Inflammatory macrophage treated with lipopolysaccharide for 1 hour (primary cell): ENCODE results near the gene PRDM10.

Source experiments
- DNase-seq, 2 donors: peaks; one replicate each; pipeline ENCODE4 v3.0.0-alpha.2; 2020 to 2022

Gene PRDM10

DNA sequence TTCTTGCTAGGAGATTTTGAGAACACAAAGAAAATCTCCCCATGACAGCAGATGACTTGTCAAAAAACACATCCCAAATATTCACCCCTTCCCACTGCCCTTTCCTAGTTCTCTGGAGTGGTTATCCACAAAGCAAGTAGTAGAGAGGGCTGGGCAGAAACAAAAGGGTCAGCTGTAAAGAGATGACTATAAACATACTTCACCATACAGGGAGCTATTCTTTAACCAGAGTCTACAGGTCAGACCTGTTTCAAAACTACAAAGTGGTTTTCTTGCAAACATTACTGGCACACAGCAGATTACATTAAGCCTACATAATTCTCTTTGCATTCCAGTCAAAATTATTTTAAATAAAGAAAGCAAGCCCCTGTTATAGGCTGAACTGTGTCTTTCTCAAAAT is 59.6 kb downstream of the PRDM10 start:
- no peak for DNase-seq

DNA sequence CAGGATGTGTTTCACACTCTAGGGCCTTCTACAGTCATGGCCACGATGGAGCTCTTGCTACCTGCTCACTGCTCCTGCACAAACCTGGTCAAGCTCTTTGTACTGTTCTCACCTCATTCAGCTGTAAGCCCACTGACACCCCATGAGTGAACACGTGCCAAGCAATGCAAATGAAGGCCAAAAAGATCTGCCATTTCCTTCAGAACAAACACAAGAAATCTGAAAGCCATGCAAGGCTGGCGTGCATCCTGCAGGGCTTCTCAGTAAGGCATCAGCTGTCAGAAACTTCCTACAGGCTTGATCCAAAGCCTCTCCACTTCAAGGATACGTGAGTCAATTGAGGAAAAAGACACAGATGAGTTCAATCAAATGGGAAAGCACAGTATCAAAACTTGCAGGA is 63.1 kb downstream of the PRDM10 start:
- DNase-seq: no peak

GRCh38 chr11:129938764-129939163 is 63.9 kb downstream of the PRDM10 start:
- no peak for DNase-seq

GRCh38 chr11:129937592-129938238 is 64.9 kb downstream of the PRDM10 start:
- DNase-seq: no peak

DNA sequence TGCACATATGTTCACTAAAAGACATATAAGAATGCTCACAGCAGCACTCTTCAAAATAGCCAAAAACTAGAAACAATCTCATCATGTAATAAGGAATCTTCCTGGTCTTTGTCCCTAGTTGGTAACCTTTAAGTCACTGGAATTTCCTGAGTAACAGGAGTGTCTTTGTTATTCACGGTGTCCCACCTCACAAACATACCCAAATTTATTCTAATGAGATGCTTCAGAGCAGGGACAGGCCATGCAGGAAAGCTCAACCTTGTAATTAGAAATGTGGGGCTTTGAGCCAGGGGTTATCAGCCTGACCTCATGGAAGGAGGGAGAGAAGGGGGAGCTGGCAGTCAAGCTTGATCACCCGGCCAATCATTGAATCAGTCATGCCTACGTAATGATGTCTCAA is 66.9 kb downstream of the PRDM10 start:
- DNase-seq: no peak

- DNase-seq: no peak
Measured at GRCh38 chr11:129933891-129934290, 68.7 kb downstream of the PRDM10 start.

DNA sequence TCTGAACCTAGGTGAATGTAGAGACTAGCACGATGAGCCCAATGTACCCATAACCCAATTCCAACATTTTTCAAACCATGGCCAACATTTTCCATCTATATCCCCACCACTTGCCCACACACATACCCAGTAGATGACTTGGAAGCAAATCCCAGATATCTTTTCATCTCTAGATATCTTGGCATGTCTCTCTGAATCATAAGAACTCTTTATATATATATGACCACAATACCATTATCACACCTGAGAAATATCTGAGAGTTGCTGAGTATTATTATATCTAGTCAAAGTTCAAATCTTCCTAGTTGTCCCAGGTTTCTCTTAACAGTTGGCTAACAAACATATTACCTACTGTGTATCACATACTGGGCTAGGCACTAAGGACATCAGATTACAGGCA is 69.4 kb downstream of the PRDM10 start:
- no peak for DNase-seq

- no peak for DNase-seq
Measured at GRCh38 chr11:129932381-129933067, 70.1 kb downstream of the PRDM10 start.

GRCh38 chr11:129930743-129931142 is 71.9 kb downstream of the PRDM10 start:
- DNase-seq: peak; percentile 76 to 94

GRCh38 chr11:129930296-129930695 is 72.3 kb downstream of the PRDM10 start:
- peak; percentile 79 to 86 for DNase-seq

- DNase-seq: peak; percentile 45 to 63
Measured at GRCh38 chr11:129929721-129930120, 72.9 kb downstream of the PRDM10 start.

GRCh38 chr11:129928923-129929692 is 73.5 kb downstream of the PRDM10 start:
- no peak for DNase-seq

DNA sequence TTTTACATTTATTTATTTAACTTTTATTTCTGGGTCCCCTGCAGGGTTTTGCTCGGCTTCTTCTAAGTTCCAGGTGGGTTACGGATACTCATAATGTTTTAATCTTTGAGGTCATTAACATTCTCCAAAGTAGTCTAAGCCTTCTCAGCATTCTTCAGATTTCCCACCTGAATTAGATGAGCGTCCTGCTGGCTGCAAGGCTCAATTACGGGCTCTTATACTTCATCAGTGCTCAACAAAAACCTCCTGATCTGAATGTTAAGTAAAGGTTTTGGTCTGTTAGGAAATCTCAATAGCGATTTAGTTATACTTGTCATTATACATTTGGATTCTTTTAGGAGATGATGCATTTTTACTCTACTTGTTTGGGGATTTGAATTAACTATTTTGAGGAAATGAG is 80.0 kb downstream of the PRDM10 start:
- DNase-seq: no peak

GRCh38 chr11:129918361-129918760 is 84.3 kb downstream of the PRDM10 start:
- no peak for DNase-seq

DNA sequence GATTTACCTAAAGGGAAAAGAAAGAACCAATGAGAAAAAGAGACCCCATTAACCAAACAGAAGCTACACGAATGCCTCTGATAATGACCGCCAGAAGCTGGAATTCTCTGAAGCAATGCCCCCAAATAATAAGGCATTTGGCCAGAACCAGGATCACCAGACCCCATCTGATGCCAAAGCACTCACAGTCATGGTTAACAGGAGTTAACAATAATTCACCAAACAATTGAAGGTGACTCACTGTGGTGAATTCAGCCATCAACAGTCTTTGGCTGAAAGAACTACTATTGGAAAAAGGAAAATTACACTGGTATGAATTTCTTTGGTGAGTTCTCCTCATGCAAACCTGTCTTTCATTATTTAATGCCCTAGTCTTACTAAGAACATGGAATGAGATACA is 85.4 kb downstream of the PRDM10 start:
- DNase-seq: no peak

GRCh38 chr11:129911298-129911697 is 91.3 kb downstream of the PRDM10 start:
- peak in 1 of 2 donors; percentile 45 for DNase-seq

- no peak for DNase-seq
Measured at GRCh38 chr11:129910360-129910759, 92.3 kb downstream of the PRDM10 start.

- DNase-seq: no peak
Measured at GRCh38 chr11:129905402-129905801, 97.2 kb downstream of the PRDM10 start.

GRCh38 chr11:129896062-129896461 is 106.6 kb downstream of the PRDM10 start:
- peak; percentile 21 to 47 for DNase-seq

- DNase-seq: peak; percentile 56 to 86
Measured at GRCh38 chr11:129895126-129896041, 107.3 kb downstream of the PRDM10 start, which contains the start of gene NFRKB. NFRKB (minus strand) TSS chr11:129895578; CDS start chr11:129892849, 2,729 bp downstream.

GRCh38 chr11:129894278-129895125 is 108.1 kb downstream of the PRDM10 start:
- peak; percentile 14 to 56 for DNase-seq

GRCh38 chr11:129888451-129888850 is 114.2 kb downstream of the PRDM10 start:
- no peak for DNase-seq
